GM19468 (cell line): Measurements from ENCODE around the gene ACSL6.
"Not testable (repeated sequence)": the region's sequence is repeated elsewhere in the genome, so short reads cannot be mapped to it uniquely, and the experiment has no call there.

Source experiments
- ATAC-seq: cut with Tn5 transposase; IDR thresholded peaks from one replicate; pipeline ENCODE4 v1.9.1; 2021; ENCODE audit warnings: mild to moderate bottlenecking, moderate library complexity, moderate number of reproducible peaks; ENCODE audit not compliant: unreplicated experiment; ENCODE audit errors: extremely low read depth

The ACSL6 gene

DNA sequence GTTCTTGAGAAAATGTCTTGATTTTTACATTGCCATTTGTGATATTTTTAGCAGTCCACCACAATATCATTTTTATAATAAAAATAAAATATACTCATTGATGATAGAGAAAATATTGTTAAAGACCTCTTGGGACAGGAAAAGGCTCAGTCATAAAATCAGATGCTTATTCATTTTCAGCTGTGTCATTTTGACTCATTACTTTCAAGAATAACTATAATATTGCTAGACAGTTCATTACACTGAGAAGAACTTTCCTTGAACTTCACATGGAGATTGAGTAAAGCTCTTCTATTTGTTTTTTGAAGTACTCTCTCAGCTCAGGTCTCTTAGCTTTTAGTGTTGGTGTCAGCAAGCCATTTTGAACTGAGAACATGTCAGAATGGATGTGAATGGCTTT lies 57.5 kb downstream of the ACSL6 start:
- ATAC-seq: no peak

DNA sequence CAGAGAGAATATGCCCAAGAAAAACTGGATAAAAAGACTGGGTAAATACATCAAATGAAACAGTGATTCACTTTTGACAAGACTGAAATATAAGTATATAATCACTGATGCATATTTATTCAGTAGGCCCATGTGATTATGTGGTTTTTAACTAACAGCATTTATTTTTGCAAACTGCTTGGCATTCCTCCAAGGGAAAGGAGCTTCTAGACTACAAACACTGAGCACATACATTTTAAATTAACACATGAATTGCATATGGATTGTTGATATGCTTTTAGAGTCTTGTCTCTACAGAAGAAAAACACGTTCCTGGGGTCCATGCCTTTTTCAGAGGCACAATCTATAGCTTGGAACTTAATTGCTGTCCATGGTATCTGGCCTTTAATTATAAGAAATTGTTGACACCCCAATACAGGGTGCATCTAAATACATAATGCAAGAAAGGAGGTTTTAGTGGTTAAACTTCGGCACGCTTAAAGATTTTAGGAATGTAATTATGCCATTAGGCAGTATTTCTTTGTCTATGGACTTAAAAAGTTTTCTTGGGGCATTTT lies 59.1 kb downstream of the ACSL6 start:
- no peak for ATAC-seq

- ATAC-seq: no peak
Measured at GRCh38 chr5:131950706-131951105, 60.8 kb downstream of the ACSL6 start.

- ATAC-seq: no peak
Measured at GRCh38 chr5:131947445-131947844, 64.0 kb downstream of the ACSL6 start.

DNA sequence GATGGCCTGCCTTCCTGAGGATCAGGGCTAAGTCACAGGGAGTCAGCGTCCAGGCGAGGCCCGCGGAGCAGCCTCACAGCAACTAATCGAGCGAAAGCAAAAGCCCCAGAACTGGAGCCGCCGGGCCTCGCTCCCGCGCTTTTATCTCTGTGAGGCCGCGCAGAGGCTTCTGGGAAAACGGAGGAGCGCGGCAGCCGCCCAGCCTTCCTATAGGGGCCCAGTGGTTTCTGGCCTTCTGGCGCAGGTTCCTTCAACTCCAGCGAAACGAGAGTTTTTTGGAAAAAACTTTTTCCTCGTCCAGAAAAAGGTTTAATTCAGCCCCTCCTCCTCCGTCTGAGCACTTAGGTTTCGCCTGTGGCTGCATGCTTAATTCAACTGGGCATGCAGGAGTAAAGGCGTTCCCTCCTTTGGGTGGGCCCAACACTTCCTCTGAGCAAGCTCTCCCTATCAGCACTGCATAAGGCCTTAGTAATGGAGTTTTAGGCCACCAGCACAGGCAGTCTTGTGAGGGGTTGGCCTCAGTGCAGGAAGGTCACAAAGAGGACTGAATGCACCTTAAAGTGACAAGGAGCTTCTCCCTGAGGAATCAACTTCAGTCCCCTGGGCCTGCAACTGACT lies 65.8 kb downstream of the ACSL6 start, which contains the start of gene MEIKIN:
Gene MEIKIN, minus strand, starts transcription at position 113 of the 618 bp plus-strand sequence. CDS start 158 bp downstream, outside the sequence.
- no peak for ATAC-seq

- no peak for ATAC-seq
Measured at GRCh38 chr5:131944702-131945550, 66.5 kb downstream of the ACSL6 start.

DNA sequence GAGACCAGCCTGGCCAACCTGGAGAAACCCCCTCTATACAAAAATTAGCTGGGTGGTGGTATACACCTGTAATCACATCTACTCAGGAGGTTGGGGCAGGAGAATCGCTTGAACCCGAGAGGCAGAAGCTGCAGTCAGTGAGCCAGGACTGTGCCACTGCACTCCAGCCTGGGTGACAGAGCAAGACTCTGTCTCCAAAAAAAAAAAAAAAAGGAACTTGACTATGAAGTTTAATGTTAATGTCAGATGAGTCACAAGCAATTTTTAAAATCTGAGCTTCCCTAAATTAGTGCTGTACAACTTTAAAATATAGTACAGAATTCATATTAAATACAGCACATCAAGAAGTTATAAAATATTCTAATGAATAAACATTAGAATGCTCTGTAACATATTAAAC lies 67.5 kb downstream of the ACSL6 start:
- ATAC-seq: no peak

DNA sequence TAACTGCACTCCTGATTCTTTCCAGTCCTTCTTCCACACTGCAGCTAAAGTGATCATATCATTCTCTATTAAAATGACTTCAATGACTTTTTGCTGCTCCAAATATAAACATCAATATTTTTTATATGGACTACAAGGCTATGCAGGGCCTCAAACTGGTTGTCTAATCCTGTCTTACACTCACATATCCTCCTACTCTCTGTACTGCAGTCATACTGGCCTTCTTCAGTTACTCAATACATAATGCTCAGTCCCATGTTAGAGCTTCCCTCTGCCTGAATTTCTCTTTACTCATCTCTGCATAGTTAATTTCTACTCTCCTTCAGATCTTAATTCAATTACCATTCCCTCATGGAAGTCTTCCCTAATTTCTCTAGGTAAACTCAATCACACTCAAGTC lies 69.4 kb downstream of the ACSL6 start:
- ATAC-seq: no peak

DNA sequence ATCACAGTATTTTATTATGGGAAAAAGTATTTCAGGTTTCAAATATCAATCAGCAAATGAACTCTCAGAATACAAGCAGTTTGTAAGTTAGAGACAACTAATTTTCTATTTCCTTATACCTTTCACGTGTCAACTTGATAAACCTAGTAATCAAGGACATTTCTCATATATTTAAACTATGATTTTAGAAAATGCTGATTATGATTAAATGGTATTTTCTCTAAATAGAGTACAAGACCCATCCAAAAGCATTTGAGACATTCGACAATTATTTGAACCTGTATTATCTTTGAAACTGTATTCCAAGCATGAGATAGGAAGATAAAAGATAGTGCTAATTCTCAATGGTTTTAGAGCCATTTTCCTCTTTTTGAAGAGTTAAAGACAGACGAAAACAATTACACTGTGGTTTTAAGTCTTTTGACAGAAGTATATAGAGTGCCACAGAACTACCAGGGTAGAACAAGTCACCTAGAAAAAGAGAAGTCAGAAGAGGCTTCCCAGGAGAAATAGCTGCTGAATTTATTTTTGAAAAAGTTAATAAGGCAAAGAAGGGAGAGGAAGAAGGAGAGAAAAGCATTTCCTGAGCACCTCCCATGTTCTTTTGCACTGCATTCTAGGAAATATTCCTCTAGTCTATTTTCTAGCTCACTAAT lies 71.6 kb downstream of the ACSL6 start:
- no peak for ATAC-seq

- no peak for ATAC-seq
Measured at GRCh38 chr5:131932235-131932634, 79.2 kb downstream of the ACSL6 start.

GRCh38 chr5:131928957-131929356 lies 82.5 kb downstream of the ACSL6 start:
- no peak for ATAC-seq

DNA sequence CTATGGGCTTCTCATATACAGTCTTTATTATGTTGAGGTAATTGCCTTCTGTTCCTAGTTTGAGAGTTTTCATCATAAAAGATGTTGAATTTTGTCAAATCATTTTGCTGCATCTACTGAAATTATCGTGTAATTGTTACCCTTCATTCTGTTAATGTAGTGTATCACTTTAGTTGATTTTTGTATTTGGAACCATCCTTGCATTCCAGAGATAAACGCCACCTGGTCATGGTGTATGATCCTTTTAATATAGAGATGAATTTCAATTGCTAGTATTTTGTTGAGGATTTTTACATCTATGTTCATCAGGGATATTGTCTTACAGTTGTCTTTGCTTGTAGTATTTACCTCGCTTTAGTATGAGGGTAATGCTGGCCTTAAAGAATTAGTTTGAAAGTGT lies 85.3 kb downstream of the ACSL6 start:
- ATAC-seq: no peak

DNA sequence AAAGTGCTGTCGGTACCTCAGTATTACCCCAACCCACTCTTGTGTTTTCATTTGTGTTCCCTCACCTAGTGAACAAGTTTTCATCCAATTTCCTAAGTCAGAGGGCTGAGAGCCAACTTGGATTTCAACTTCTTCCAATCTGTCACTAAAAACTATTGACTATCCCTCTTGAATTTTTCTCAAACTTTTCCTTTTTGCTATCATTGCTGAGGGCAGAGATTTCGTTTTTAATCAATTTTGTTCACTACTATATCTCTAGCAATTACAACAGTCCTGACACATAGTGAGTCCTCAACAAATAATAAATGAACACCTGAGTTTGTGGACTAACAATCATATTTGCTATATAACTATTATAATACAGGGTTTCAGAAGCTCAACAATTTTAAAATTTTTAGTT lies 95.0 kb downstream of the ACSL6 start:
- no peak for ATAC-seq

DNA sequence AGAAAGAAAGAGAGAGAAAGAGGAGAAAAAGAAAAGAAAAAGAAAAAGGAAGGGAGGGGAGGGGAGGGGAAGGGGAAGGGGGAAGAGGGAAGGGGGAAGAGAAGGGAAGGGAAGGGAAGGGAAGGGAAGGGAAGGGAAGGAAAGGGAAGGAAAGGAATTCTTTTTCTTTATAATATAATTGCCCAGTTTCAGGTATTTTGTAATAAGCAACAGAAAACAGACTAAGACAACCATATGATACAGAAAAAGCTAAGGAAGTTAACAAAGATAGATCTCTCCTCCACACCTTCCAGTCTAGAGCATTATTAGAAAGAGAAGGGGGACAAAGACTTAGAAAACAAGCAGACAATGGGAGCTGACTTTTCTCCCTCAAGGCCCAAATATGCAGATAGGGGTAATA lies 97.0 kb downstream of the ACSL6 start:
- ATAC-seq: no peak

DNA sequence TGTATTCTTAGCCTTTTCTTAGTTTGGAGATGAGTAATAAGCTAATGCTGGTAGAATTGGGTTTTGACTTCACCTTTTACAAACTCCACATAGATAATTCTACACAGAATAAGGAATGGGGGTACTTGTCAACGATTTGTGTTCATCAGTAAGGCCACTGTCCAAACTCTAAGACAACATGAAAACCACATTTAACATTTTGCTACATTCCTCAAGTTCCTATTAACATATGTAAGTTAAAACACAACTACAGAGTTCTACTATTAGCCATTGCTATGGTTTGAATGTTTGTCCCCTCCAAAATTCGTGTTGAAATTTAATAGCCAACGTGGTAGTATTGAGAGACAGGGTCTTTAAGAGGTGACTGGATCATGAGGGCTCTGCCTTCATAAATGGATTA lies 97.9 kb downstream of the ACSL6 start:
- ATAC-seq: no peak

DNA sequence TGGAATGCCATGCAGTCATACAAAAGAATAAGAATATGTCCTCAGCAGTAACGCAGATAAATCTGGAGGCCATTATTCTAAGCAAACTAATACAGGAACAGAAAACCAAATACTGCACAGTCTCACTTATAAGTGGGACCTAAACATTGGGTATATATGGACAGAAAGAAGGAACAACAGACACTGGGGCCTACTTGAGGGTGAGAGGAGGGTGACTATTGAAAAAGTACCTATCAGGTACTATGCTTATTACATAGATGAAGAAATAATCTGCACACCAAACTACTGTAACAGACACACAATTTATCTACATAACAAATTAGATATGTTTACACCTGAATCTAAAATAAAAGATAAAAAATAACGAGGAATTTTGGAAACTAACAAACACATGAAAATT lies 104.8 kb downstream of the ACSL6 start:
- ATAC-seq: no peak

DNA sequence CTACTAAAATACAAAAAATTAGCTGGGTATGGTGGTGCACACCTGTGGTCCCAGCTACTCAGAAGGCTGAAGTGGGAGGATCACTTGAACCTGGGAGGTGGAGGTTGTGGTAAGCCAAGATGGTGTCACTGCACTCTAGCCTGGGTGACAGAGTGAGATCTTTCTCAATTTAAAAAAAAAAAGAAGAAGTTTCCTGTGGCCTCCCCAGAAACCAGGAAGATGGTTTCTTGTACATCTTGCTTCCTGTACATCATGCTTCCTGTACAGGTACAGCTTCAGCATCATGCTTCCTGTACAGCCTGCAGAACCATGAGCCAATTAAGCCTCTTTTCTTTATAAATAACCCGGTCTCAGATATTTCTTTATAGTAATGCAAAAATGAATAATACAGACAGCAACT lies 109.2 kb downstream of the ACSL6 start:
- ATAC-seq: not testable (repeated sequence)
